Measurements from ENCODE around the gene SLC39A9.

- no peak for TF ChIP-seq RFX5 (IDR thresholded peaks at IDR 0.05; ENCODE audit: low read depth, low read length)
- TF ChIP-seq POLR2A (IDR thresholded peaks at IDR 0.05; ENCODE audit: low read depth, low read length): no peak
- no peak for TF ChIP-seq CTCF (conservative IDR thresholded peaks at IDR 0.05; ENCODE audit: low read depth, low read length)
- no peak for TF ChIP-seq NFE2L2 (IDR thresholded peaks at IDR 0.05; ENCODE audit: low read depth, low read length)
- TF ChIP-seq, protein P1, sequence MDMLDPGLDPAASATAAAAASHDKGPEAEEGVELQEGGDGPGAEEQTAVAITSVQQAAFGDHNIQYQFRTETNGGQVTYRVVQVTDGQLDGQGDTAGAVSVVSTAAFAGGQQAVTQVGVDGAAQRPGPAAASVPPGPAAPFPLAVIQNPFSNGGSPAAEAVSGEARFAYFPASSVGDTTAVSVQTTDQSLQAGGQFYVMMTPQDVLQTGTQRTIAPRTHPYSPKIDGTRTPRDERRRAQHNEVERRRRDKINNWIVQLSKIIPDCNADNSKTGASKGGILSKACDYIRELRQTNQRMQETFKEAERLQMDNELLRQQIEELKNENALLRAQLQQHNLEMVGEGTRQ (IDR thresholded peaks at IDR 0.05; ENCODE audit: low read depth, low read length): no peak
- TF ChIP-seq BHLHE40 (IDR thresholded peaks at IDR 0.05; ENCODE audit: low read depth, low read length): no peak
- no peak for TF ChIP-seq MXI1 (IDR thresholded peaks at IDR 0.05; ENCODE audit: borderline replicate concordance, low read depth, low read length)
- TF ChIP-seq CHD1 (IDR thresholded peaks at IDR 0.05; ENCODE audit: low read depth, low read length): no peak
- TF ChIP-seq RAD21 (IDR thresholded peaks at IDR 0.05; ENCODE audit: low read length): no peak
- TF ChIP-seq SMC3 (IDR thresholded peaks at IDR 0.05; ENCODE audit: low read depth, low read length): no peak
- no peak for TF ChIP-seq FOS (IDR thresholded peaks at IDR 0.05; ENCODE audit: low read depth, low read length)
- no peak for TF ChIP-seq RCOR1 (IDR thresholded peaks at IDR 0.05; ENCODE audit: insufficient replicate concordance, low read length)
These were observed 23.3 kb upstream of the SLC39A9 start for GRCh38 chr14:69375182-69375581.
